ENCODE measurements around the gene KCNJ12.

GRCh38 chr17:21376081-21376758, at the start of gene KCNJ12:
- no peak for TF ChIP-seq EZH2 (IDR thresholded peaks at IDR 0.05; ENCODE audit: borderline replicate concordance, low read depth, low read length, poor library complexity, severe bottlenecking)
- no peak for TF ChIP-seq CTCF (conservative IDR thresholded peaks at IDR 0.05; ENCODE audit: low read depth, low read length)
